Keratinocyte (primary cell): ENCODE results near the gene GPC5.

Experiments used
- CTCF ChIP-seq, 3 experiments: IDR thresholded peaks in 1 of 3; conservative IDR thresholded peaks in 1 of 3; optimal IDR thresholded peaks in 1 of 3; 2 replicates in 2 of 3; 3 replicates in 1 of 3; pipeline versions ENCODE3 to v1.5.1; 2011; ENCODE audit warnings: low read length in 3 of 3, mild to moderate bottlenecking in 3 of 3, moderate library complexity in 2 of 3, control low read depth in 1 of 3, inconsistent platforms in 1 of 3; ENCODE audit not compliant: insufficient read depth in 2 of 3; ENCODE audit errors: extremely low read depth in 1 of 3
- EZH2 ChIP-seq: IDR thresholded peaks from one replicate; pipeline ENCODE4 v1.6.1; 2012; ENCODE audit warnings: inconsistent platforms, mild to moderate bottlenecking, low read length, moderate library complexity

GRCh38 chr13:92225861-92226260 lies 827.4 kb downstream of the GPC5 start:
- TF ChIP-seq EZH2 = no peak
- TF ChIP-seq CTCF (optimal IDR thresholded peaks at IDR 0.05 in 1 of 3, IDR thresholded peaks at IDR 0.05 in 1 of 3, conservative IDR thresholded peaks at IDR 0.05 in 1 of 3; ENCODE audit: extremely low read depth in 1 of 3, insufficient read depth in 2 of 3, low read length in 3 of 3) = no peak
